K562 (cell line): ENCODE measurements around the gene C9. TPM values are rescaled to one million over a fixed set of nuclear protein-coding genes. Genes with fewer than 3 reads are reported as not detected.

Experiments
- ATAC-seq: fragments of 200-7000 bp; cut with Tn5 transposase; 3 replicates; pipeline ENCODE4 v1.9.1; 2020; ENCODE audit warnings: moderate library complexity
- BruUV-seq: library from RNA; stranded (reverse); fragments of 400-500 nt; replicated peaks from 2 replicates; lab custom pipeline; 2021; lab: Mats Ljungman, UMichigan
- CTCF ChIA-PET: fragments of 300-600 bp; formaldehyde crosslinking; extraction: SDS; loops from one replicate; lab custom pipeline; 2021; ENCODE audit warnings: low intra/inter-chr PET ratio; lab: Yijun Ruan, JAX
- POLR2A ChIA-PET: fragments of 300-600, 350-650 bp; sonication (Branson Sonifier 250); formaldehyde crosslinking; extraction: SDS; loops from one replicate; lab custom pipeline; 2021; ENCODE audit warnings: antibody characterized with exemption, inconsistent platforms; lab: Yijun Ruan, JAX
- DNase-seq, 4 experiments: peaks; one replicate each; pipeline versions ENCODE4 v3.0.0 to v3.0.0-alpha.2; 2011 to 2018; ENCODE audit warnings: low spot score in 3 of 4, mixed read lengths in 3 of 4; ENCODE audit errors: extremely low read depth in 1 of 4
- FAIRE-seq: peaks from 2 replicates; lab custom pipeline; 2011; peaks lifted over from hg19 to GRCh38; lab: Jason Lieb, UNC
- H2AFZ ChIP-seq: 2 replicates; pipeline ENCODE4 v1.6.0; 2011; ENCODE audit warnings: low read depth, low read length, control low read depth, inconsistent platforms
- H3K27ac ChIP-seq: fragments of 200-600 bp; 3 replicates; pipeline ENCODE4 v1.8.0; 2011; ENCODE audit warnings: low read depth, mild to moderate bottlenecking, control low read depth, inconsistent platforms, low read length, moderate library complexity, mixed read lengths; ENCODE audit errors: extremely low read depth
- H3K27me3 ChIP-seq, 2 experiments: fragments of 300-600 bp in 1 of 2; 2 replicates in 1 of 2; 3 replicates in 1 of 2; pipeline versions ENCODE4 v1.6.0 to v1.8.0; 2011; ENCODE audit warnings: inconsistent platforms in 2 of 2, low read length in 2 of 2, mild to moderate bottlenecking in 1 of 2, mixed read lengths in 1 of 2, moderate library complexity in 1 of 2; ENCODE audit not compliant: control insufficient read depth in 2 of 2, insufficient read depth in 2 of 2
- H3K36me3 ChIP-seq: fragments of 300-600 bp; 3 replicates; pipeline ENCODE4 v1.8.0; 2011; ENCODE audit warnings: mild to moderate bottlenecking, low read length, inconsistent platforms; ENCODE audit not compliant: control insufficient read depth, insufficient read depth
- H3K4me1 ChIP-seq, 2 experiments: fragments of 200-600 bp in 1 of 2; replicated peaks in 1 of 2; 2 replicates in 1 of 2; 3 replicates in 1 of 2; pipeline versions ENCODE4 v1.5.1 to v1.8.0; 2011; ENCODE audit warnings: inconsistent platforms in 2 of 2, low read length in 2 of 2, mild to moderate bottlenecking in 1 of 2, mixed read lengths in 1 of 2, moderate library complexity in 1 of 2; ENCODE audit not compliant: control insufficient read depth in 2 of 2, insufficient read depth in 2 of 2
- H3K4me2 ChIP-seq: 2 replicates; pipeline ENCODE4 v1.6.1; 2011; ENCODE audit warnings: low read length, control low read depth, inconsistent platforms, mixed read lengths; ENCODE audit not compliant: insufficient read depth
- H3K4me3 ChIP-seq: fragments of 200-600 bp; sonication (generic), shearing (Covaris generic); 2 replicates; pipeline ENCODE4 v1.5.1; 2016; ENCODE audit warnings: control low read depth, inconsistent platforms
- H3K79me2 ChIP-seq: fragments of 200-600 bp; 3 replicates; pipeline ENCODE4 v1.8.0; 2011; ENCODE audit warnings: low read length, inconsistent platforms; ENCODE audit not compliant: control insufficient read depth, insufficient read depth
- H3K9ac ChIP-seq, 2 experiments: 2 replicates each; pipeline versions ENCODE4 v1.6.0 to v1.6.1; 2011; ENCODE audit warnings: low read depth in 2 of 2, low read length in 2 of 2, control low read depth in 1 of 2, inconsistent platforms in 1 of 2, mild to moderate bottlenecking in 1 of 2, mixed read lengths in 1 of 2; ENCODE audit not compliant: insufficient read depth in 1 of 2
- H3K9me1 ChIP-seq: one replicate; pipeline ENCODE4 v1.6.0; 2011; ENCODE audit warnings: inconsistent platforms, mild to moderate bottlenecking, low read length, moderate library complexity; ENCODE audit not compliant: control insufficient read depth, insufficient read depth
- H3K9me3 ChIP-seq: replicated peaks from 2 replicates; pipeline ENCODE4 v1.5.1; 2011; ENCODE audit warnings: low read depth, low read length, inconsistent platforms; ENCODE audit not compliant: control insufficient read depth, insufficient read depth
- H4K20me1 ChIP-seq: replicated peaks from 2 replicates; pipeline ENCODE4 v1.6.1; 2011; ENCODE audit warnings: low read length, inconsistent platforms, mixed read lengths; ENCODE audit not compliant: control insufficient read depth, insufficient read depth
- CBX3 ChIP-seq, 2 experiments: IDR thresholded peaks; 1 replicate in 1 of 2; 2 replicates in 1 of 2; pipeline ENCODE4 v1.6.1; 2012; ENCODE audit warnings: inconsistent platforms in 2 of 2, low read length in 2 of 2, borderline replicate concordance in 1 of 2, control low read depth in 1 of 2
- CSDE1 ChIP-seq, 2 experiments: fragments of 450-650 bp; IDR thresholded peaks; 2 replicates each; pipeline ENCODE4 v1.6.1; 2016; ENCODE audit warnings: mild to moderate bottlenecking in 1 of 2
- E4F1 ChIP-seq: fragments of 250-450 bp; sonication (Bioruptor Pico); IDR thresholded peaks from 2 replicates; pipeline ENCODE4 v1.5.0; 2021; ENCODE audit warnings: mild to moderate bottlenecking, borderline replicate concordance
- JUNB ChIP-seq: fragments of 450-650 bp; formaldehyde crosslinking; conservative IDR thresholded peaks from 2 replicates; pipeline ENCODE4 v1.4.0; 2020; ENCODE audit warnings: mild to moderate bottlenecking
- RBM17 ChIP-seq: fragments of 200-400 bp; formaldehyde crosslinking; IDR thresholded peaks from 2 replicates; pipeline ENCODE4 v1.6.1; 2017; ENCODE audit warnings: low read depth, mild to moderate bottlenecking, low read length, borderline replicate concordance
- SMAD2 ChIP-seq: fragments of 150-350 bp; IDR thresholded peaks from 2 replicates; pipeline ENCODE4 v1.6.1; 2014; ENCODE audit warnings: low read depth, mild to moderate bottlenecking, low read length
- ZNF197 ChIP-seq: fragments of 200-800 bp; sonication (Bioruptor generic); IDR thresholded peaks from 2 replicates; pipeline ENCODE4 v1.6.1; 2016; ENCODE audit warnings: low read depth, missing genetic modification characterization, missing compliant biosample characterization
- ZNF24 ChIP-seq: fragments of 450-650 bp; IDR thresholded peaks from 2 replicates; pipeline ENCODE4 v1.6.1; 2016
- ZNF766 ChIP-seq: fragments of 200-800 bp; sonication (Bioruptor generic); conservative IDR thresholded peaks from 2 replicates; pipeline ENCODE4 v1.6.1; 2016; ENCODE audit warnings: missing genetic modification characterization, missing compliant biosample characterization
- WGBS: fragments of 100-300 bp; shearing (Covaris generic); methylation state at CpG from one replicate; pipeline ENCODE4 v1.1.6; 2016; ENCODE audit warnings: low coverage, mixed read lengths; ENCODE audit not compliant: insufficient coverage; ENCODE audit errors: missing lambda C conversion rate; 5-methylcytosine and 5-hydroxymethylcytosine counted together
- in situ Hi-C: fragments of 300-500 bp; cut with MboI; formaldehyde crosslinking; loops from 4 replicates; pipeline ENCODE4 v1.15.0; 2018; ENCODE audit warnings: inconsistent platforms, mixed read lengths
- intact Hi-C: fragments of 100-400 bp; cut with micrococcal nuclease; formaldehyde crosslinking; loops from 2 replicates; pipeline ENCODE4 v1.14.2; 2022
- polyA plus RNA-seq, 8 experiments: library from polyadenylated mRNA; depleted of rRNA in 4 of 8; stranded (reverse) in 5 of 8; unstranded in 3 of 8; fragments of >200 nt; fragmentation: Nextera tagmentation in 2 of 8; fragmentation: Illumina TruSeq in 1 of 8; extraction: Ambion mirVana in 2 of 8; extraction: Trizol in 1 of 8; gene quantifications; 2 replicates each; pipeline versions ENCODE4 v1.2.1 to v1.2.3, GENCODE V29; 2011 to 2014; ENCODE audit warnings: inconsistent platforms in 1 of 8, missing spikeins in 1 of 8
- total RNA-seq, 7 experiments: library from RNA; depleted of rRNA in 6 of 7; stranded (reverse); fragments of >200 nt in 6 of 7; fragmentation: Illumina TruSeq in 2 of 7; extraction: Trizol in 2 of 7; gene quantifications; 2 replicates each; pipeline versions ENCODE4 v1.2.1 to v1.2.3, GENCODE V29; 2011 to 2021; ENCODE audit warnings: low replicate concordance in 1 of 7
- TF ChIP-seq, protein P1 (sequence below): fragments of 250-450 bp; sonication (Bioruptor Pico); IDR thresholded peaks from 2 replicates; pipeline ENCODE4 v1.8.0; 2021; ENCODE audit warnings: mild to moderate bottlenecking, moderate library complexity
- TF ChIP-seq, protein P2 (sequence below): fragments of 450-650 bp; IDR thresholded peaks from 2 replicates; pipeline ENCODE4 v1.6.1; 2016; ENCODE audit warnings: borderline replicate concordance
- TF ChIP-seq, protein P3 (sequence below): fragments of 450-650 bp; IDR thresholded peaks from 2 replicates; pipeline ENCODE4 v1.6.1; 2018; ENCODE audit not compliant: partially characterized antibody

C9 gene
- total and polyA plus RNA-seq, 9 of the 15 experiments (the other 6 are each of a cell fraction or from before 2014, with no cell fraction given): 0.08 to 0.38 TPM; not detected in 7

- TF ChIP-seq, protein P1, sequence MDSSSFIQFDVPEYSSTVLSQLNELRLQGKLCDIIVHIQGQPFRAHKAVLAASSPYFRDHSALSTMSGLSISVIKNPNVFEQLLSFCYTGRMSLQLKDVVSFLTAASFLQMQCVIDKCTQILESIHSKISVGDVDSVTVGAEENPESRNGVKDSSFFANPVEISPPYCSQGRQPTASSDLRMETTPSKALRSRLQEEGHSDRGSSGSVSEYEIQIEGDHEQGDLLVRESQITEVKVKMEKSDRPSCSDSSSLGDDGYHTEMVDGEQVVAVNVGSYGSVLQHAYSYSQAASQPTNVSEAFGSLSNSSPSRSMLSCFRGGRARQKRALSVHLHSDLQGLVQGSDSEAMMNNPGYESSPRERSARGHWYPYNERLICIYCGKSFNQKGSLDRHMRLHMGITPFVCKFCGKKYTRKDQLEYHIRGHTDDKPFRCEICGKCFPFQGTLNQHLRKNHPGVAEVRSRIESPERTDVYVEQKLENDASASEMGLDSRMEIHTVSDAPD (CRISPR knock-in tag): no peak
- TF ChIP-seq, protein P2, sequence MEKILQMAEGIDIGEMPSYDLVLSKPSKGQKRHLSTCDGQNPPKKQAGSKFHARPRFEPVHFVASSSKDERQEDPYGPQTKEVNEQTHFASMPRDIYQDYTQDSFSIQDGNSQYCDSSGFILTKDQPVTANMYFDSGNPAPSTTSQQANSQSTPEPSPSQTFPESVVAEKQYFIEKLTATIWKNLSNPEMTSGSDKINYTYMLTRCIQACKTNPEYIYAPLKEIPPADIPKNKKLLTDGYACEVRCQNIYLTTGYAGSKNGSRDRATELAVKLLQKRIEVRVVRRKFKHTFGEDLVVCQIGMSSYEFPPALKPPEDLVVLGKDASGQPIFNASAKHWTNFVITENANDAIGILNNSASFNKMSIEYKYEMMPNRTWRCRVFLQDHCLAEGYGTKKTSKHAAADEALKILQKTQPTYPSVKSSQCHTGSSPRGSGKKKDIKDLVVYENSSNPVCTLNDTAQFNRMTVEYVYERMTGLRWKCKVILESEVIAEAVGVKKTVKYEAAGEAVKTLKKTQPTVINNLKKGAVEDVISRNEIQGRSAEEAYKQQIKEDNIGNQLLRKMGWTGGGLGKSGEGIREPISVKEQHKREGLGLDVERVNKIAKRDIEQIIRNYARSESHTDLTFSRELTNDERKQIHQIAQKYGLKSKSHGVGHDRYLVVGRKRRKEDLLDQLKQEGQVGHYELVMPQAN: no peak
- TF ChIP-seq RBM17 (no peak), ZNF766 (no peak)
Observed at GRCh38 chr5:39363217-39363616, 1.1 kb downstream of the C9 start (continued).

DNA sequence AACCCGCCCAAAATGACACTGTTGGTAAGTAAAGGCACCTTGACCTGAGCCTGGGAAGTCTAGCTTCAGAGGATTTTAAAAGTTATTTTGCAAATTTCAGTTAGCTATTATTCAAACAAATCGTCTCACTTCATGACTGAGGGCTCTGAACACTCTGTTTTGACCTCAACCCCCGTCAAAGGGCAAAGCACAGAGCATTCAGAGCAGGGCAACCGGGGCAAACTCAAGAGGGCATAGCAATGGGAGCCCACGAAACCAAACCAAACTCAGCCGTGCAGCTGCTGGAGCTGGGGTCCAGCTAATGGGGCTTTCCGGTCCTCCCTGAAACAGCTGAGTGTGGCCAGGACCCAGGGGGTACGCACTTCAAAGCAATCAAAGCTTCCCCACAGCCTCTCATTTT, 1.6 kb downstream of the C9 start:
- WGBS: 5% methylated on average over 8 of the region's 8 CpGs
- Histone ChIP-seq H3K9ac (no peak overlapping the region), H3K4me3 (no peak overlapping the region), H3K36me3 (no peaks in the 10 kb centered on the region), H4K20me1 (no peaks in the 10 kb centered on the region), H3K4me1 (no peaks in the 10 kb centered on the region), H3K27ac (no peak overlapping the region), H3K4me2 (no peak overlapping the region), H3K79me2 (no peaks in the 10 kb centered on the region), H3K9me3 (peaks cover 3% of the 10 kb centered on the region; the same call in 1 of the 2 replicates), H3K9me1 (no peaks in the 10 kb centered on the region), H3K27me3 (peaks cover 0 to 4% of the 10 kb centered on the region in 2 experiments; a peak in 1 of 5 replicates), H2AFZ (no peak overlapping the region)
- intact Hi-C loops (no loop called here), in situ Hi-C loops (no loop called here)
- ATAC-seq (no peak), FAIRE-seq (no peak), DNase-seq (no peak)
- no TSS peak for BruUV-seq
- POLR2A ChIA-PET: interaction anchor here (0.6 to 0.9 kb wide), 3 partner anchors 9 to 1379 kb away, joined by 3 to 4 read pairs (median 4); no protein-coding TSS in a partner anchor
- CTCF ChIA-PET: no interaction called here
- TF ChIP-seq CBX3 (IDR thresholded peaks at IDR 0.05; ENCODE audit: borderline replicate concordance in 1 of 2, low read length in 2 of 2) (no peak), SMAD2 (no peak), CSDE1 (IDR thresholded peaks at IDR 0.05) (no peak), ZNF24 (no peak), JUNB (CRISPR knock-in tag) (no peak), ZNF197 (CRISPR knock-in tag) (no peak), E4F1 (CRISPR knock-in tag) (no peak)
- TF ChIP-seq, protein P3, sequence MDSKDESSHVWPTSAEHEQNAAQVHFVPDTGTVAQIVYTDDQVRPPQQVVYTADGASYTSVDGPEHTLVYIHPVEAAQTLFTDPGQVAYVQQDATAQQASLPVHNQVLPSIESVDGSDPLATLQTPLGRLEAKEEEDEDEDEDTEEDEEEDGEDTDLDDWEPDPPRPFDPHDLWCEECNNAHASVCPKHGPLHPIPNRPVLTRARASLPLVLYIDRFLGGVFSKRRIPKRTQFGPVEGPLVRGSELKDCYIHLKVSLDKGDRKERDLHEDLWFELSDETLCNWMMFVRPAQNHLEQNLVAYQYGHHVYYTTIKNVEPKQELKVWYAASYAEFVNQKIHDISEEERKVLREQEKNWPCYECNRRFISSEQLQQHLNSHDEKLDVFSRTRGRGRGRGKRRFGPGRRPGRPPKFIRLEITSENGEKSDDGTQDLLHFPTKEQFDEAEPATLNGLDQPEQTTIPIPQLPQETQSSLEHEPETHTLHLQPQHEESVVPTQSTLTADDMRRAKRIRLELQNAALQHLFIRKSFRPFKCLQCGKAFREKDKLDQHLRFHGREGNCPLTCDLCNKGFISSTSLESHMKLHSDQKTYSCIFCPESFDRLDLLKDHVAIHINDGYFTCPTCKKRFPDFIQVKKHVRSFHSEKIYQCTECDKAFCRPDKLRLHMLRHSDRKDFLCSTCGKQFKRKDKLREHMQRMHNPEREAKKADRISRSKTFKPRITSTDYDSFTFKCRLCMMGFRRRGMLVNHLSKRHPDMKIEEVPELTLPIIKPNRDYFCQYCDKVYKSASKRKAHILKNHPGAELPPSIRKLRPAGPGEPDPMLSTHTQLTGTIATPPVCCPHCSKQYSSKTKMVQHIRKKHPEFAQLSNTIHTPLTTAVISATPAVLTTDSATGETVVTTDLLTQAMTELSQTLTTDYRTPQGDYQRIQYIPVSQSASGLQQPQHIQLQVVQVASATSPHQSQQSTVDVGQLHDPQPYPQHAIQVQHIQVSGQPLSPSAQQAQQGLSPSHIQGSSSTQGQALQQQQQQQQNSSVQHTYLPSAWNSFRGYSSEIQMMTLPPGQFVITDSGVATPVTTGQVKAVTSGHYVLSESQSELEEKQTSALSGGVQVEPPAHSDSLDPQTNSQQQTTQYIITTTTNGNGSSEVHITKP: no peak
